GM21423 (cell line): Measurements from ENCODE around the gene PRDM16.
"Not testable (repeated sequence)": the region's sequence is repeated elsewhere in the genome, so short reads cannot be mapped to it uniquely, and the experiment has no call there.

ENCODE experiments used
- ATAC-seq: cut with Tn5 transposase; IDR thresholded peaks from one replicate; pipeline ENCODE4 v1.9.1; 2021; ENCODE audit warnings: mild to moderate bottlenecking, moderate library complexity; ENCODE audit not compliant: unreplicated experiment

Gene PRDM16

DNA sequence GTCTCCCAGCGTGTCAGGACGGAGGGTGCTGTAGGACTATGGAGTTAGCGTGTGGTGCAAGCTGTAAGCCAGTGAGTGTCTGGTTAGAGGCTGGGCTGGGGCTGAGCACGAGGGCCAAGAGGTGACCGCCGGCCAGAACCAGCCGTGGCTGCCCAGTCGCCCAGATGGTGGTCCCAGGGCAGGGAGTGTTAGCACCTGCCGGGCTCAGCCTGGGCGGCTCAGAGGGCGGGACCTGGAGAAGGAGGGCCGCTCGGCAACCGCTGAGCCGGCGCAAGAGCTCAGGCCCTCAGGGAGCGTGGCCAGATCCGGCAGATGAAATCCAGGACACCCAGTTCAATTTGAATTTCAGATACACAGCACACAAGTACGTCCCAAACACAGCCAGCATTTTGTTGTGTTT lies 87.9 kb downstream of the PRDM16 start:
- ATAC-seq = no peak

DNA sequence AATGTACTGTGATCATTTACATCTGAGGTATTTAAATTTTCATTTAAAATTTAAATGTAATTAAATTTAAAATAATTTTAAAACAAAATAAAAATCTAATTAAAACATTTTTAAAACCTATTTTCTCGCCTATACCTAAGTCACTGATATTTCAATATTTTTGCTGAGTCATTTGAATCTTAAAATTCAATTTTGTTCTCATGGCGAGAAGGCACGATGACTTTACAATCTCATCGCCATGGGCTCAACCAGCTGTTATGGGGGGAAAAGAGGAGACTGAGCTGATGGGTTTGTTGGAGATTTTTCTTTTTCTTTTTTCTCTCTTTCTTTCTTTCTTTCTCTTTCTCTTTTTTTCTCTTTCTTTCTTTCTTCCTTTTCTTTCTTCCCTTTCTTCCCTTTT lies 89.3 kb downstream of the PRDM16 start:
- no peak for ATAC-seq

GRCh38 chr1:3159121-3159520 lies 90.1 kb downstream of the PRDM16 start:
- no peak for ATAC-seq

GRCh38 chr1:3159996-3160395 lies 91.0 kb downstream of the PRDM16 start:
- no peak for ATAC-seq

- ATAC-seq = no peak
Observed at GRCh38 chr1:3160647-3161145, 91.7 kb downstream of the PRDM16 start.

GRCh38 chr1:3161176-3161840 lies 92.3 kb downstream of the PRDM16 start:
- no peak for ATAC-seq

GRCh38 chr1:3162322-3162882 lies 93.4 kb downstream of the PRDM16 start:
- no peak for ATAC-seq

DNA sequence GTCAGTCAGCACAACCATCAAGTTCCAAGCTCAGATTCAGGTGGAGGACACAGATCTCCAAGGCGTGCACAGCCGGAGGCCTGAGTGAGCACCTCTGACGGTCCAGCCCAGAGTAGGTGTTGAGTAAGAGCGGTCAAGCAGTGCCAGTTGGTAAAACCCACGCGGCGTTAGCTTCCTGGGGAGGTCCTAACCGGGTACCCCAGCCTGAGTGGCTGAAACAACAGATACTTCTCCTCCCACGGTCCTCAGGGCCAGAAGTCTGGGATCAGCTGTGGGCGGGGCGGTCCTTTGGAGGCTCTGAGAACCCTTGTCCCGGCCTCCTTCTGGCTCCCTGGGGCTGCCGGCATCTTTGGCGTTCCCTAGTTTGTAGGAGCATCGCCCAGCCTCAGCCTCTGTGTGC lies 94.4 kb downstream of the PRDM16 start:
- no peak for ATAC-seq

GRCh38 chr1:3164671-3165070 lies 95.7 kb downstream of the PRDM16 start:
- ATAC-seq = no peak

DNA sequence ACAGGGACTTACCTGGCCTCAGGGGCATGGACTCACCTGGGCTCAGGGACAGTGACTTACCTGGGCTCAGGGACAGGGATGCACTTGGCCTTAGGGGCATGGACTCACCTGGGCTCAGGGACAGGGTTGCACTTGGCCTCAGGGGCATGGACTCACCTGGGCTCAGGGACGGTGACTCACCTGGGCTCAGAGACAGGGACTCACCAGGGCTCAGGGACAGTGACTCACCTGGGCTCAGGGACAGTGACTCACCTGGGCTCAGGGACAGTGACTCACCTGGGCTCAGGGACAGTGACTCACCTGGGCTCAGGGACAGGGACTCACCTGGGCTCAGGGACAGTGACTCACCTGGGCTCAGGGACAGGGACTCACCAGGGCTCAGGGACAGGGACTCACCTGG lies 96.2 kb downstream of the PRDM16 start:
- not testable (repeated sequence) for ATAC-seq

DNA sequence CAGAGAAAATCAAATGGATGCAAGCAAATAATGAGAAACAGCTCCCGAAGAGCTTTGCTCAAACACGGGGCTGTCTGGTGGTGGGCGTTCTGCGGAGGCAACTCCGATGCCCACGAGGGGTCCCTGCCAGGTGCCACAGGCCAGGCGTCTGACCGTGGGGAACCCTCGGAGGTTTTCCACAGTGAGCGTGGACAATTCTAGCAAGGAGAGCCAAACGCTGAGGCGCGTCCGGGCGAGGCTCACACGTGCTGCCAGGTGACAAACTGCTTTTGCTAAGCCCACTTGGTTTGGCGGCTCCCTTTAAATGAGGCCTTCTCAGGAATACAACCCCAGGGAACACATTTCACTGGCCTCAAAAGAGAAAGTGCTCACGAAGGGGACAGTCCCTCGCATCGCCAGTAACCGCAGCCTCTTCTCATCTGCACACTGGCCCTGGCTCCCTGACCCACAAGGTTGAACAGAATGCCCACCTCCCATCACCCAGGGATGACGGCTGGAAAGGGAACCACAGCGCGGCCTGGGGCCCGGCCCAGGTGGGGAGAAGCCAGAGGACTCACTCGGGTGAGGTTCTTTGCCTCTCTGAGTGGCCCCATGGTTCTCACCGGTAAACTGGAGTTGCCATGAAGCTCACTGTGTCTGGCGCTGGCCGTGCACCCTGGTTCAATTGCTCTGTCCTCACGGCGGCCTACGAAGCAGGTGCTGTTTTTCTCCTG lies 97.4 kb downstream of the PRDM16 start:
- no peak for ATAC-seq

- no peak for ATAC-seq
Observed at GRCh38 chr1:3167255-3167654, 98.3 kb downstream of the PRDM16 start.

DNA sequence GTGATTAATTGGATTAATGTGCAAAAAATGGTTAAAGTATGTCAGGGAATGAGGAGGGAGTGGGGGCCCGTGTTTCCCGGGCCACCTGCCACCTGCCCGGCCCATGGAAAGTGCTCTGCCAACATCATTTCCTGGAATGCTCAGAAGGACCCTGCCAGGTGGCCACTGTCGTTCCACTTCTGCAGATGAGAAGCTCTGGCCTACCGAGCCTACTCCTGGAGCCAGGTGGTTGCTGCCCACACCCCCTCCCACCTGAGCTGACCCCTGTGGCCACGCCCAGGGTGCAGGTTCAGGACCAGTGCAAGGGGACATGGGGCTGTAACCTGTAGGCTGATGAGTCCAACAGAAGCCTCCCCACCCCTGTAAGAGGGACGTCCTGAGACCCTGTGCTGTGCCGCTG lies 99.7 kb downstream of the PRDM16 start:
- ATAC-seq = no peak

DNA sequence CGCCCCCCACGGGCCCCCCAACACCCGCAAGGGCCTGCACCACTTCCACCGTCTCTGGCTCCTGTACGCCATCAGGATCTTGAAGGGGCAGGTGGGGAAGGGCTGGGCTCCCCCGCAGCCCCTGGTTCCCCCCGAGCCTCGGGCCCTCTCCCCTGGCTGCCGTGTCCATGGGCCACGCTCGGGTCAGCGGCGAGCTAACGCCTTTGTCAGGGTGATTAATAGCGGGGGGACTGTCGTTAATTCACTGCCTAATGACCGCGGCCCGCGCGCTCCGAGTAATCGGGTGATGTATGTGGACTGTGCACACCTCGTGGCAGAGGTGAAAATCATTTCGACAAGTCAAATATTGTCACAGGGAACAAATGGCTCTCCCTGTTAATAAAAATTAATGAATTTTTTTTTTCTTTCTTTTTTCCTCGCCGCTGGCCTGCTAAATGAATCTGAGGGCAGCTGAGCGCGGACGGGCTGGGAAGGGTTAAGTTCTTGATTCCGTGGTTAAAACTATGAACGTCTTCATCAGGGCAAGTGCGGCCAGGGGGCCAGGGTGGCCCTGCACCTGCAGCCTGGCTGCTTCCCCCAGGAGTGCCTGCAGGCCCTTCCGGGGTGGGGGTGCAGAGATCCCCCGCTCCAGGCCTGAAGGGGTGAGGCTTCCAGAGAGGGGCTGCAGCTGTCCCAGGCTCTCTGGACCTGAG lies 100.8 kb downstream of the PRDM16 start:
- no peak for ATAC-seq

DNA sequence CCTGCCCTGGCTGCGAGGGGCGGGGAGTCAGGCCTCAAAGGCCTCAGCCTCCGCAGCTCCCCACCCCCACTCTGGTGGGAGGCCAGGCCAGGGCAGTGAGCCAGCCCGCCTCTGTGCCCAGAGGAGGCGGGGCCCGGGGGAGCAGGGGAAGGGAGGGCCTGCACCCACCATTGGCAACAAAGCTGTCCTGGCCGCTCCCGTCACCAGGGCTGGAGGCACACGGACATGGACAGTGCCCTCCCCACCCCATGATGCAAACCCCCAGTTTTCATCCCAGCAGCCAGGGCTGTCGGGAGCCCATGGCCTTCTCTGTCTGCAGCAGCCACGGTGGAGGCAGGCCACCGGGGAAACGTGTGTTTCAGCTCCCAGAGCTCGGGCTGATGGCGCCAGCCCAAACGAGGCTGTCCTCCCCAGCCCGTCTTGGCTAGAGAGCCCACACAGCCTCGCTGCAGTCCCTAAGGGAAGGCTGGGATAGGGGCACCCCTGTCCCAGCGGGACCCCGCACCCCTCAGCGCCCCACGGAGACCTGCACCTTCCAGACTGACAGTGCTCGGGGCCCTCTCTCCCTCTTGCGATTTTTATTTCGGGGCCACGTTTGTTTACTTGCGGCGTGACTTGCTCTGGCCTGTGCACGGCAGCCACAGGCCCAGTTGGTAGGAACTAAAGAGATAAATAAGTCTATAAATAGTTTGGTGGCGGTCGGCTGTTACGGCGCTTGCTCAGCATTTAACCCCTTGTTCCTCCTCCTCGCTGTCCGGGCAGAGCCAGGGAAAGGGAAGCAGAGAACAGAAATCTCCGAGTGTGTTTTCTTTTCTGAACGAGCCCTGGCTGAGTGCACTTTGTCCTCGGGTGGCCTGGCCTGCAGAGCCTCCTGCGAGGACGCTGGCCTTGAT lies 101.8 kb downstream of the PRDM16 start:
- no peak for ATAC-seq

DNA sequence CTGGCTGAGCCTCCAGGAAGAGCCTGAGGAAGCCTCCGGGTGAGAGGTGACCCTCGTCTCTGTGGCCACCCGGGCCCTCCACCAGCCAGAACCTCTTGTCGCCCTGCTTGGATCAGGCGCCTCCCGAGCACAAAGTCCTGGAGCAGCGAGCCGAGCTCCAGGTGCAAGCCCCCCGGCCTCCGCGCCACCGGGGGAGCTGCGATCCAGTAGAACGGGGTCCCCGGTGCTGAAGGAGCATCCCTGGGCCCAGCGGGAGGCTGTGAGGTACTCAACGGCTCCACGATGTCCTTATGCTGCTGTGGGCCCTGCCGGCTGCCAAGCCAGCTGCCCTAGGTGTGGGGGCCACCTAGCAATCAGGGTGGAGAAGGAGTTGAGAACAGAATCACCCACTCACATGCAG lies 102.8 kb downstream of the PRDM16 start:
- ATAC-seq = no peak

DNA sequence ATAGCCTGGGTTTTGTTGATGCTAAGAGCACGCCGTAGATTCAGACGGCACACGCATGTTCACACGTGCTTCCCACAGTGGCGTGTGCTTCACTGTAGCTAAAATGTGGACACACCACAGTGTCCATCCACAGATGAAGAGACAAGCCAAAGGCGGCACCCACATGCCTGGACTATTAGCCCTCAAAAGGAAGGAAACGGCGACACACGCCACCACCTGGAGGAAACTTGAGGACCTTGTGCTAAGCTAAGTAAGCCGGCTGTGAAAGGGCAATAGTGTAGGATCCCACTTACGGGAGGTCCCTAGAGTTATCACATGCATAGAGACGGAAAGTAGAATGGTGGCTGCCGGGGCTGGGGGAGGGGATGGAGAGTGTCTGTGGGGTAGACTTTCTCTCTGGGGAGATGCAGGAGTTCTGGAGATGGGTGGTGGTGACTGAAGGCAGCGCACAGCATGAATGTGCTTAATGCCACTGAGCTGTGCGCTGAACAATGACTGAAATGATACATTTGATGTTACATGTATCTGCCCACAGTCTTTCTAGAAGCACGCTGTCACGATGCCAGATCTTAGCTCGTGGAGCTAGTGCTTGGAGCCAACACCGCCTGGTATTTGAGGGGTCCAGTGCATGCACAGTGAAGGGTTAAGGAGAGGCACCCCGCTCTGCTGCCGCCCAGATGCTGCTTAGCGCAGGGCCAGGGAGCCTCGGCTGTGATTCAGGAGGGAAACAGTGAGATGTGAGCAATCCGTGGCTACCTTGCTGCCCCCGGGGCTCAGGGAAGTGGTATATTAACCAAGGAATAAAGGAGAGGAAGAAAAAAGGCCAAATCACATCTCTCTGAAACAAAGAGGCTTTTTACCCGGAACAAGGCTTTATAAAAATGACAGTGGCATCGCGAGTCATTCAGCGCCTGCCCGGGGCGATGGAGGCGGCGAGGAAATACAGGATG lies 103.7 kb downstream of the PRDM16 start:
- ATAC-seq = no peak

DNA sequence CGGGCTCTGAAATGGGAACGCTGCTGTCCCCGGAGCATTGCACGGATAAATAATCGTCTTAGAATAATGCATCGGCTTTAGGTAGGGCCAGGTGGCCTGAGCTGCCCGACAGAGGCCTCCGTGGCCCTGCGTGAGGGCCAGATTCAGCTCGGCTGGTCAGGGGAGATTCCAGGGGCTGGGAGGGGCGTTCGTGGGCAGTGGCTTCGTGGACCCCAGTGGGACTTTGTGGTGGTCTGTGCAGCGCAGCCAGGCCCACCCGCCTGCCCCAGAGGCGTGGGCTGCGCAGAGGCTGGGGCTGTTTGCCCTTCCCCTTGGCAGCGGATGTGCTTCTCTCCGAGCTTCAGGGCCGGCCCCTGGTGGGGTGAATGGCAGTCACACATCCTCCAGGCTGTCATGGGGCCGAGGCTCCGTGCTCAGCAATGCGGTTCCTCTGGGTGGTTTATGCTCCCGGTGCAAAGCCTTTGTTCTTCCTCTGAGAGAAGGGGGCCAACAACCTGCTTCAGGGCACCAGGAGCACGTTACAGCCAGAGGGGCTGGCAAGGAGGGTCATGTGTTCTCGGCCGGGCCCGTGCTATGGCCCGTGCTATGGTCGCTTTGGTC lies 104.5 kb downstream of the PRDM16 start:
- no peak for ATAC-seq
